ENCODE measurements around the gene VCP. TPM values are rescaled to one million over a fixed set of nuclear protein-coding genes. Genes with fewer than 3 reads are reported as not detected.

Gene VCP
- total RNA-seq, 4 donors from 2014 or later: 57.6 to 252 (median 174) TPM

- Histone ChIP-seq H3K9me3 (no peaks in the 10 kb centered on the region), H3K27ac (no peak overlapping the region), H3K36me3 (no peaks in the 10 kb centered on the region), H3K4me3 (no peak overlapping the region), H3K27me3 (no peaks in the 10 kb centered on the region), H3K4me1 (no peaks in the 10 kb centered on the region)
- TF ChIP-seq POLR2A (IDR thresholded peaks at IDR 0.05) (no peak), CTCF (IDR thresholded peaks at IDR 0.05) (no peak)
- no peak for DNase-seq
- intact Hi-C loops (cut with DNase I; ENCODE audit: low total_unique reads): no loop called here
Observed at GRCh38 chr9:35060548-35061207, 11.7 kb downstream of the VCP start.

DNA sequence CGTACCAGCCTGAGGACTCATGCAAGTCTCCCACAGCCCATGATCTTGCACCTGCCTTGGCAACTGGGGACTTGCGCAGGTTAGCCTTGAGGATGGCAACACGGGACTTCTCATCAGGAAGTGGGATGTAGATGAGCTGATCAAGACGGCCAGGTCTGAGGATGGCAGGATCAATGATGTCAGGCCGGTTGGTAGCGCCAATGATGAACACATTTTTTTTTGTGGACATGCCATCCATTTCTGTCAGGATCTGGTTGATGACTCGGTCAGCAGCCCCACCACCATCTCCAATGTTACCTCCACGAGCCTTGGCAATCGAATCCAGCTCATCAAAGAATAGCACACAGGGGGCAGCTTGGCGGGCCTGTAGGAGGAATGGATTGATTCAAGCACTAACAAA is 13.0 kb downstream of the VCP start:
- no peak for DNase-seq
- Histone ChIP-seq H3K36me3 (no peaks in the 10 kb centered on the region), H3K27ac (no peak overlapping the region), H3K9me3 (no peaks in the 10 kb centered on the region), H3K27me3 (no peaks in the 10 kb centered on the region), H3K4me1 (no peaks in the 10 kb centered on the region), H3K4me3 (no peak overlapping the region)
- TF ChIP-seq POLR2A (IDR thresholded peaks at IDR 0.05) (no peak), CTCF (IDR thresholded peaks at IDR 0.05) (no peak)
- intact Hi-C loops (cut with DNase I; ENCODE audit: low total_unique reads): no loop called here

- TF ChIP-seq CTCF (IDR thresholded peaks at IDR 0.05) (no peak), POLR2A (IDR thresholded peaks at IDR 0.05) (no peak)
- H3K27ac ChIP-seq: no peak overlapping the region
- H3K4me3 ChIP-seq: no peak overlapping the region
- no peaks in the 10 kb centered on the region for H3K27me3 ChIP-seq
- intact Hi-C loops (cut with DNase I; ENCODE audit: low total_unique reads): no loop called here
- no peaks in the 10 kb centered on the region for H3K9me3 ChIP-seq
- H3K4me1 ChIP-seq: no peaks in the 10 kb centered on the region
- no peaks in the 10 kb centered on the region for H3K36me3 ChIP-seq
- no peak for DNase-seq
Observed at GRCh38 chr9:35057271-35057620, 15.2 kb downstream of the VCP start.

GRCh38 chr9:35056571-35057270 is 15.7 kb downstream of the VCP start:
- H3K36me3 ChIP-seq: no peaks in the 10 kb centered on the region
- no peaks in the 10 kb centered on the region for H3K4me1 ChIP-seq
- no peak for DNase-seq
- H3K9me3 ChIP-seq: no peaks in the 10 kb centered on the region
- TF ChIP-seq CTCF (IDR thresholded peaks at IDR 0.05) (no peak), POLR2A (IDR thresholded peaks at IDR 0.05) (no peak)
- no peak overlapping the region for H3K4me3 ChIP-seq
- no peaks in the 10 kb centered on the region for H3K27me3 ChIP-seq
- intact Hi-C loops (cut with DNase I; ENCODE audit: low total_unique reads): no loop called here
- no peak overlapping the region for H3K27ac ChIP-seq

DNA sequence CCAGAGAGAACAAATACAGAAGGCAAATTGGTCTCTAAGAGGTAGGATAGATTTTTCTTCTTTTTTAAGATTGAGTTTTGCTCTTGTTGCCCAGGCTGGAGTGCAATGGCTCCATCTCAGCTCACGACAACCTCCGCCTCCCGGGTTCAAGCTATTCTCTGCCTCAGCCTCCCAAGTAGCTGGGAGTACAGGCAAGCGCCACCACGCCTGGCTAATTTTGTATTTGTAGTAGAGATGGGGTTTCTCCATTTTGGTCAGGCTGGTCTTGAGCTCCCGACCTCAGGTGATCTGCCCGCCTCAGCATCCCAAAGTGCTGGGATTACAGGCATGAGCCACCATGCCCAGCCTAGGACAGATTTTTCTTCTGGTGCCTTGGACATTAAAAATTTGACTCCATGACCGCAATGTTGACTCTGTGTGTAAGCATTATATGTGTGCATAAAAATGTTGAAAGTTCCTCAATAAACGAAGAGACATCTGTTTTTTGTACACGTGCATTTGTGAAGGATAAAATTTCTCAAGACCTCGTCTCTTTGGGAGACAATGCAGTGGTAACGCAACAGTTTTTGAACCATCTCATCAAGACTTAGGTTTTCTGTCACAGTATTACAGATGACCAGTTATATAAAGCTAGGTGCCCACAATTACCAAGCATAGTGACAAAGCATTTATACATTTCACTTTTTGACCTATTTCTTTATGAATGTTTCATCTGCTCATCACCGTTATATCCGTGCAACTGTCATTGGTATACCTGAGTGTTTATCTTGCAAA is 17.4 kb downstream of the VCP start:
- intact Hi-C loops (cut with DNase I; ENCODE audit: low total_unique reads): no loop called here
- H3K27me3 ChIP-seq: no peaks in the 10 kb centered on the region

More for the DNA sequence above, 17.4 kb downstream of the VCP start:
- no peaks in the 10 kb centered on the region for H3K4me1 ChIP-seq
- H3K36me3 ChIP-seq: no peaks in the 10 kb centered on the region
- TF ChIP-seq CTCF (IDR thresholded peaks at IDR 0.05) (no peak), POLR2A (IDR thresholded peaks at IDR 0.05) (no peak)
- no peak overlapping the region for H3K4me3 ChIP-seq
- no peaks in the 10 kb centered on the region for H3K9me3 ChIP-seq
- DNase-seq: no peak
- no peak overlapping the region for H3K27ac ChIP-seq
